Activated CD4-positive, CD25-positive, alpha-beta regulatory T cell treated with anti-CD3 and anti-CD28 coated beads, Interleukin-2, amount 50 U/mL, for 16 hours (primary cell): Measurements from ENCODE around the gene TP73.

Experiments used
- DNase-seq: peaks from one replicate; pipeline ENCODE4 v3.0.0-alpha.2; 2020; ENCODE audit warnings: low read depth, low spot score

Gene TP73

GRCh38 chr1:3687504-3687903 is 35.2 kb downstream of the TP73 start:
- DNase-seq, result no peak

GRCh38 chr1:3688356-3689137 is 36.2 kb downstream of the TP73 start:
- no peak for DNase-seq

- no peak for DNase-seq
Measured at GRCh38 chr1:3689138-3689750, 36.9 kb downstream of the TP73 start.

- DNase-seq, result no peak
Measured at GRCh38 chr1:3690282-3691065, 38.2 kb downstream of the TP73 start.

GRCh38 chr1:3691421-3692204 is 39.3 kb downstream of the TP73 start:
- DNase-seq, result no peak

- no peak for DNase-seq
Measured at GRCh38 chr1:3692598-3692997, 40.3 kb downstream of the TP73 start.

GRCh38 chr1:3693321-3693720 is 41.0 kb downstream of the TP73 start:
- DNase-seq, result no peak

GRCh38 chr1:3695326-3696217 is 43.3 kb downstream of the TP73 start:
- no peak for DNase-seq

GRCh38 chr1:3696689-3697088 is 44.4 kb downstream of the TP73 start:
- DNase-seq, result no peak

- DNase-seq, result no peak
Measured at GRCh38 chr1:3697104-3697503, 44.8 kb downstream of the TP73 start.

GRCh38 chr1:3697810-3698209 is 45.5 kb downstream of the TP73 start:
- no peak for DNase-seq

GRCh38 chr1:3698660-3699408 is 46.5 kb downstream of the TP73 start:
- DNase-seq, result no peak

- no peak for DNase-seq
Measured at GRCh38 chr1:3699596-3699995, 47.3 kb downstream of the TP73 start.

GRCh38 chr1:3700631-3701030 is 48.3 kb downstream of the TP73 start:
- DNase-seq, result no peak

- DNase-seq, result no peak
Measured at GRCh38 chr1:3702528-3702927, 50.2 kb downstream of the TP73 start.

GRCh38 chr1:3702990-3703728 is 50.8 kb downstream of the TP73 start:
- no peak for DNase-seq

GRCh38 chr1:3703786-3704371 is 51.6 kb downstream of the TP73 start:
- DNase-seq, result no peak

- DNase-seq, result no peak
Measured at GRCh38 chr1:3705341-3705950, 53.1 kb downstream of the TP73 start.
